GM23338 (cell line): ENCODE measurements around the gene MAP3K8. TPM values are rescaled to one million over a fixed set of nuclear protein-coding genes. Genes with fewer than 3 reads are reported as not detected.

ENCODE experiments used
- ATAC-seq: fragments of 200-7000 bp; cut with Tn5 transposase; 3 replicates; pipeline ENCODE4 v1.9.1; 2020
- DNase-seq: peaks from one replicate; pipeline ENCODE4 v3.0.0-alpha.2; 2015; ENCODE audit warnings: low spot score
- H2AFZ ChIP-seq: fragments of 200-600 bp; sonication (generic); 2 replicates; pipeline ENCODE4 v1.8.0; 2016; ENCODE audit warnings: antibody characterized with exemption, mild to moderate bottlenecking, moderate library complexity
- H3F3A ChIP-seq: fragments of 200-600 bp; sonication (generic); replicated peaks from 2 replicates; pipeline ENCODE4 v1.8.0; 2017; ENCODE audit warnings: antibody characterized with exemption, mixed run types, low read depth
- H3K27ac ChIP-seq: fragments of 200-600 bp; sonication (generic); 2 replicates; pipeline ENCODE4 v1.6.1; 2016; ENCODE audit warnings: low read depth
- H3K27me3 ChIP-seq: fragments of 200-600 bp; sonication (generic); 2 replicates; pipeline ENCODE4 v1.8.0; 2016; ENCODE audit warnings: mild to moderate bottlenecking, mixed run types, moderate library complexity; ENCODE audit not compliant: insufficient read depth
- H3K36me3 ChIP-seq: fragments of 200-600 bp; sonication (generic); 2 replicates; pipeline ENCODE4 v1.8.0; 2016; ENCODE audit warnings: mild to moderate bottlenecking; ENCODE audit not compliant: insufficient read depth
- H3K4me1 ChIP-seq: fragments of 200-600 bp; sonication (generic); 2 replicates; pipeline ENCODE4 v1.8.0; 2016; ENCODE audit warnings: mild to moderate bottlenecking, moderate library complexity; ENCODE audit not compliant: insufficient read depth
- H3K4me2 ChIP-seq: fragments of 200-600 bp; sonication (generic); 2 replicates; pipeline ENCODE4 v1.7.1; 2017; ENCODE audit warnings: mixed run types
- H3K4me3 ChIP-seq: fragments of 200-600 bp; sonication (generic); 2 replicates; pipeline ENCODE4 v1.6.1; 2016; ENCODE audit warnings: mixed run types
- H3K79me2 ChIP-seq: fragments of 200-600 bp; sonication (generic); replicated peaks from 2 replicates; pipeline ENCODE4 v1.8.0; 2017; ENCODE audit warnings: mild to moderate bottlenecking; ENCODE audit not compliant: insufficient read depth
- H3K9me2 ChIP-seq: fragments of 200-600 bp; sonication (generic); 2 replicates; pipeline ENCODE4 v1.8.0; 2017; ENCODE audit not compliant: insufficient read depth
- H4K20me1 ChIP-seq: fragments of 200-600 bp; sonication (generic); replicated peaks from 2 replicates; pipeline ENCODE4 v1.8.0; 2017; ENCODE audit warnings: mild to moderate bottlenecking; ENCODE audit not compliant: insufficient read depth
- H3K27ac Mint-ChIP-seq: 2 replicates; pipeline ENCODE4 v1.8.0; 2020; ENCODE audit warnings: inconsistent platforms, mild to moderate bottlenecking, moderate library complexity, mixed read lengths
- H3K27me3 Mint-ChIP-seq: 3 replicates; pipeline ENCODE4 v1.8.0; 2022; ENCODE audit warnings: low read depth, mild to moderate bottlenecking, moderate library complexity, mixed read lengths, inconsistent platforms; ENCODE audit not compliant: insufficient read depth, poor library complexity
- H3K36me3 Mint-ChIP-seq: 3 replicates; pipeline ENCODE4 v1.8.0; 2021; ENCODE audit warnings: low read depth, mild to moderate bottlenecking, inconsistent platforms, moderate library complexity, mixed read lengths
- H3K4me1 Mint-ChIP-seq: 3 replicates; pipeline ENCODE4 v1.8.0; 2020; ENCODE audit warnings: mild to moderate bottlenecking, inconsistent platforms, mixed read lengths
- H3K4me3 Mint-ChIP-seq: 3 replicates; pipeline ENCODE4 v1.8.0; 2021; ENCODE audit warnings: moderate library complexity, mild to moderate bottlenecking, inconsistent platforms, mixed read lengths
- H3K9me3 Mint-ChIP-seq: 3 replicates; pipeline ENCODE4 v1.8.0; 2020; ENCODE audit warnings: moderate library complexity, mild to moderate bottlenecking, inconsistent platforms, mixed read lengths
- CREB1 ChIP-seq: fragments of 250-450 bp; sonication (Bioruptor Pico); IDR thresholded peaks from 2 replicates; pipeline ENCODE4 v1.5.0; 2020; ENCODE audit warnings: low read depth, mild to moderate bottlenecking, moderate library complexity
- EZH2 ChIP-seq: fragments of 200-600 bp; sonication (generic); IDR thresholded peaks from one replicate; pipeline ENCODE4 v1.8.0; 2017; ENCODE audit warnings: antibody characterized with exemption, mild to moderate bottlenecking, low read depth; ENCODE audit not compliant: unreplicated experiment
- EZH2phosphoT487 ChIP-seq: fragments of 200-600 bp; sonication (generic); IDR thresholded peaks from one replicate; pipeline ENCODE4 v1.8.1; 2018; ENCODE audit warnings: antibody characterized with exemption; ENCODE audit not compliant: unreplicated experiment
- JUNB ChIP-seq: IDR thresholded peaks from one replicate; pipeline ENCODE4 v1.6.1; 2016; ENCODE audit warnings: antibody characterized with exemption; ENCODE audit not compliant: unreplicated experiment
- ZNF114 ChIP-seq: fragments of 250-450 bp; sonication (Bioruptor Pico); IDR thresholded peaks from 2 replicates; pipeline ENCODE4 v1.5.0; 2020; ENCODE audit warnings: mild to moderate bottlenecking, moderate library complexity
- ZNF331 ChIP-seq: fragments of 250-450 bp; sonication (Bioruptor Pico); IDR thresholded peaks from 2 replicates; pipeline ENCODE4 v1.5.0; 2020; ENCODE audit warnings: low read depth, mild to moderate bottlenecking, moderate library complexity
- polyA plus RNA-seq: library from polyadenylated mRNA; unstranded; fragments of >200 nt; fragmentation: Nextera tagmentation; extraction: Ambion mirVana; gene quantifications from 2 replicates; pipeline ENCODE4 v1.2.1, GENCODE V29; 2016
- total RNA-seq: library from RNA; depleted of rRNA; stranded (reverse); fragments of >200 nt; shearing (Covaris generic); gene quantifications from 2 replicates; pipeline ENCODE4 v1.2.3, GENCODE V29; 2014
- TF ChIP-seq, protein P1 (sequence below): fragments of 250-450 bp; sonication (Bioruptor Pico); IDR thresholded peaks from 2 replicates; pipeline ENCODE4 v1.5.0; 2020; ENCODE audit warnings: mild to moderate bottlenecking, moderate library complexity
- TF ChIP-seq, protein P2 (sequence below): IDR thresholded peaks from 2 replicates; pipeline ENCODE4 v1.6.1; 2016; ENCODE audit warnings: antibody characterized with exemption

The MAP3K8 gene
- total and polyA plus RNA-seq, 2 experiments from 2014 or later, result 3.5 to 5.0 TPM

DNA sequence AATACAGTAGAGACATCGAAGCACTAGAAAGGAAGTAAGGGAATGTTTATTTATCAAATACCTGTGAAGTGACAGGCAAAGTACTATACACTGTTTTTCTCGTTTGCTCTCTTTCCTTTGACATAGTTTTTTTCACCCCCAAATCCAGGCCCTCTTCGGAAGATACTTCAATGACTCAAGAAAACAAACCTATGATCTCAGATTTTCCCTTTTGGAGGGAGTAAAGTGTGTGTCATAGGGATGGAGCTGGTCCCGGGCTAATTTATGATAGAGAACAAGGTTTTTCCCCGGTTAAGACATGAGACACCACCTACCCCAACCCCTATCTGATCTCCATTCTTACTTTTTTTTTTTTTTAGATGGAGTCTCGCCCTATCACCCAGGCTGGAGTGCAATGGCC, 61.7 kb downstream of the MAP3K8 start (continued):
- TF ChIP-seq, protein P1, sequence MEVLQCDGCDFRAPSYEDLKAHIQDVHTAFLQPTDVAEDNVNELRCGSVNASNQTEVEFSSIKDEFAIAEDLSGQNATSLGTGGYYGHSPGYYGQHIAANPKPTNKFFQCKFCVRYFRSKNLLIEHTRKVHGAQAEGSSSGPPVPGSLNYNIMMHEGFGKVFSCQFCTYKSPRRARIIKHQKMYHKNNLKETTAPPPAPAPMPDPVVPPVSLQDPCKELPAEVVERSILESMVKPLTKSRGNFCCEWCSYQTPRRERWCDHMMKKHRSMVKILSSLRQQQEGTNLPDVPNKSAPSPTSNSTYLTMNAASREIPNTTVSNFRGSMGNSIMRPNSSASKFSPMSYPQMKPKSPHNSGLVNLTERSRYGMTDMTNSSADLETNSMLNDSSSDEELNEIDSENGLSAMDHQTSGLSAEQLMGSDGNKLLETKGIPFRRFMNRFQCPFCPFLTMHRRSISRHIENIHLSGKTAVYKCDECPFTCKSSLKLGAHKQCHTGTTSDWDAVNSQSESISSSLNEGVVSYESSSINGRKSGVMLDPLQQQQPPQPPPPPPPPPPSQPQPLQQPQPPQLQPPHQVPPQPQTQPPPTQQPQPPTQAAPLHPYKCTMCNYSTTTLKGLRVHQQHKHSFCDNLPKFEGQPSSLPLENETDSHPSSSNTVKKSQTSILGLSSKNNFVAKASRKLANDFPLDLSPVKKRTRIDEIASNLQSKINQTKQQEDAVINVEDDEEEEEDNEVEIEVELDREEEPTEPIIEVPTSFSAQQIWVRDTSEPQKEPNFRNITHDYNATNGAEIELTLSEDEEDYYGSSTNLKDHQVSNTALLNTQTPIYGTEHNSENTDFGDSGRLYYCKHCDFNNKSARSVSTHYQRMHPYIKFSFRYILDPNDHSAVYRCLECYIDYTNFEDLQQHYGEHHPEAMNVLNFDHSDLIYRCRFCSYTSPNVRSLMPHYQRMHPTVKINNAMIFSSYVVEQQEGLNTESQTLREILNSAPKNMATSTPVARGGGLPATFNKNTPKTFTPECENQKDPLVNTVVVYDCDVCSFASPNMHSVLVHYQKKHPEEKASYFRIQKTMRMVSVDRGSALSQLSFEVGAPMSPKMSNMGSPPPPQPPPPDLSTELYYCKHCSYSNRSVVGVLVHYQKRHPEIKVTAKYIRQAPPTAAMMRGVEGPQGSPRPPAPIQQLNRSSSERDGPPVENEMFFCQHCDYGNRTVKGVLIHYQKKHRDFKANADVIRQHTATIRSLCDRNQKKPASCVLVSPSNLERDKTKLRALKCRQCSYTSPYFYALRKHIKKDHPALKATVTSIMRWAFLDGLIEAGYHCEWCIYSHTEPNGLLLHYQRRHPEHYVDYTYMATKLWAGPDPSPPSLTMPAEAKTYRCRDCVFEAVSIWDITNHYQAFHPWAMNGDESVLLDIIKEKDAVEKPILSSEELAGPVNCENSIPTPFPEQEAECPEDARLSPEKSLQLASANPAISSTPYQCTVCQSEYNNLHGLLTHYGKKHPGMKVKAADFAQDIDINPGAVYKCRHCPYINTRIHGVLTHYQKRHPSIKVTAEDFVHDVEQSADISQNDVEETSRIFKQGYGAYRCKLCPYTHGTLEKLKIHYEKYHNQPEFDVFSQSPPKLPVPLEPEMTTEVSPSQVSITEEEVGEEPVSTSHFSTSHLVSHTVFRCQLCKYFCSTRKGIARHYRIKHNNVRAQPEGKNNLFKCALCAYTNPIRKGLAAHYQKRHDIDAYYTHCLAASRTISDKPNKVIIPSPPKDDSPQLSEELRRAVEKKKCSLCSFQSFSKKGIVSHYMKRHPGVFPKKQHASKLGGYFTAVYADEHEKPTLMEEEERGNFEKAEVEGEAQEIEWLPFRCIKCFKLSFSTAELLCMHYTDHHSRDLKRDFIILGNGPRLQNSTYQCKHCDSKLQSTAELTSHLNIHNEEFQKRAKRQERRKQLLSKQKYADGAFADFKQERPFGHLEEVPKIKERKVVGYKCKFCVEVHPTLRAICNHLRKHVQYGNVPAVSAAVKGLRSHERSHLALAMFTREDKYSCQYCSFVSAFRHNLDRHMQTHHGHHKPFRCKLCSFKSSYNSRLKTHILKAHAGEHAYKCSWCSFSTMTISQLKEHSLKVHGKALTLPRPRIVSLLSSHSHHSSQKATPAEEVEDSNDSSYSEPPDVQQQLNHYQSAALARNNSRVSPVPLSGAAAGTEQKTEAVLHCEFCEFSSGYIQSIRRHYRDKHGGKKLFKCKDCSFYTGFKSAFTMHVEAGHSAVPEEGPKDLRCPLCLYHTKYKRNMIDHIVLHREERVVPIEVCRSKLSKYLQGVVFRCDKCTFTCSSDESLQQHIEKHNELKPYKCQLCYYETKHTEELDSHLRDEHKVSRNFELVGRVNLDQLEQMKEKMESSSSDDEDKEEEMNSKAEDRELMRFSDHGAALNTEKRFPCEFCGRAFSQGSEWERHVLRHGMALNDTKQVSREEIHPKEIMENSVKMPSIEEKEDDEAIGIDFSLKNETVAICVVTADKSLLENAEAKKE (CRISPR knock-in tag), result no peak
- TF ChIP-seq ZNF114 (CRISPR knock-in tag) (no peak), CREB1 (CRISPR knock-in tag) (no peak), ZNF331 (CRISPR knock-in tag) (no peak), JUNB (no peak), EZH2phosphoT487 (no peak)
- TF ChIP-seq, protein P2, sequence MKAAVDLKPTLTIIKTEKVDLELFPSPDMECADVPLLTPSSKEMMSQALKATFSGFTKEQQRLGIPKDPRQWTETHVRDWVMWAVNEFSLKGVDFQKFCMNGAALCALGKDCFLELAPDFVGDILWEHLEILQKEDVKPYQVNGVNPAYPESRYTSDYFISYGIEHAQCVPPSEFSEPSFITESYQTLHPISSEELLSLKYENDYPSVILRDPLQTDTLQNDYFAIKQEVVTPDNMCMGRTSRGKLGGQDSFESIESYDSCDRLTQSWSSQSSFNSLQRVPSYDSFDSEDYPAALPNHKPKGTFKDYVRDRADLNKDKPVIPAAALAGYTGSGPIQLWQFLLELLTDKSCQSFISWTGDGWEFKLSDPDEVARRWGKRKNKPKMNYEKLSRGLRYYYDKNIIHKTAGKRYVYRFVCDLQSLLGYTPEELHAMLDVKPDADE, result no peak

DNA sequence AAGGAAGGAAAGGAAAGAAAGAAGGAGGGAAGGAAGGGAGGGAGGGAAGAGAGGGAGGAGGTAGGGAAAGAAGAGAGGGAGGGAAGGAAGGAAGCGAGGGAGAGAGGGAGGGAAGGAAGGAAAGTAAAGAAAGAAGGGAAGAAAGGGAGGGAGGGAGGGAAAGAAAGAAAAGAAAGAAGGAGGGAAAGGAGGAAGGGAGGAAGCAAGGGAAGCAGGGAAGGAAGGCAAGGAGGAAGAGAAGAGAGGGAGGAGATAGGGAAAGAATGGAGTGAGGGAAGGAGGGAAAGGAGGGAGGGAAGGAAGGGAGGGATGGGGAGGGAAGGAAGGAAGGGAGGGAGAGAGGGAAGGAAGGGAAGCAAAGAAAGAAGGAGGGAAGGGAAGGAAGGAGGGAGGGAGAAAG, 65.8 kb downstream of the MAP3K8 start:
- ATAC-seq, result no peak
- no peaks in the 10 kb centered on the region for H3K9me2 ChIP-seq
- H3K4me3 Mint-ChIP-seq, result no peak overlapping the region
- H3K4me1 Mint-ChIP-seq, result peaks cover 16% of the 10 kb centered on the region; the same call in 2 of the 3 replicates
- H2AFZ ChIP-seq, result no peak overlapping the region
- peaks cover 10% of the 10 kb centered on the region; the same call in 1 of the 2 replicates for H3K4me1 ChIP-seq
- peaks cover 7% of the 10 kb centered on the region for H3K27me3 Mint-ChIP-seq
- H3K4me2 ChIP-seq, result no peak overlapping the region
- H3K27me3 ChIP-seq, result no peaks in the 10 kb centered on the region
- H3K4me3 ChIP-seq, result no peak overlapping the region
- no peaks in the 10 kb centered on the region for H3K79me2 ChIP-seq
- no peak overlapping the region for H3K27ac ChIP-seq
- no peaks in the 10 kb centered on the region for H3F3A ChIP-seq
- no peak for DNase-seq
- H4K20me1 ChIP-seq, result no peaks in the 10 kb centered on the region
- no peaks in the 10 kb centered on the region for H3K36me3 ChIP-seq
- no peaks in the 10 kb centered on the region for H3K36me3 Mint-ChIP-seq
- H3K9me3 Mint-ChIP-seq, result no peaks in the 10 kb centered on the region
- no peak overlapping the region for H3K27ac Mint-ChIP-seq
- TF ChIP-seq, protein P1 (CRISPR knock-in tag), result no peak
- no peak for TF ChIP-seq ZNF114 (CRISPR knock-in tag)
- no peak for TF ChIP-seq EZH2
- TF ChIP-seq JUNB, result no peak
- no peak for TF ChIP-seq CREB1 (CRISPR knock-in tag)
